ENCODE results near the gene INTS1. TPM values are rescaled to one million over a fixed set of nuclear protein-coding genes. Genes with fewer than 3 reads are reported as not detected.

INTS1 gene
- total RNA-seq, 1 experiment from 2014 or later: 161 TPM

- TF ChIP-seq ZNF512 (CRISPR knock-in tag; IDR thresholded peaks at IDR 0.05; ENCODE audit: borderline replicate concordance) (no peak), USF2 (CRISPR knock-in tag; IDR thresholded peaks at IDR 0.05) (no peak), GRHL2 (CRISPR knock-in tag; IDR thresholded peaks at IDR 0.05; ENCODE audit: insufficient replicate concordance, severe bottlenecking) (no peak), PREB (CRISPR knock-in tag; IDR thresholded peaks at IDR 0.05; ENCODE audit: borderline replicate concordance) (no peak), ZNF423 (CRISPR knock-in tag; IDR thresholded peaks at IDR 0.05) (no peak), HMGXB4 (CRISPR knock-in tag; IDR thresholded peaks at IDR 0.05) (no peak), ERG (CRISPR knock-in tag; IDR thresholded peaks at IDR 0.05) (no peak), GABPB1 (CRISPR knock-in tag; IDR thresholded peaks at IDR 0.05) (no peak), KAT7 (CRISPR knock-in tag; IDR thresholded peaks at IDR 0.05; ENCODE audit: borderline replicate concordance) (no peak)
These were observed 73.0 kb downstream of the INTS1 start (continued) for GRCh38 chr7:1431226-1431625.

GRCh38 chr7:1430056-1430845 lies 73.9 kb downstream of the INTS1 start:
- H3K4me3 Mint-ChIP-seq: no peak overlapping the region
- no peaks in the 10 kb centered on the region; the same call in 1 of the 2 replicates for H3K4me1 Mint-ChIP-seq
- ATAC-seq (no peak), DNase-seq (ENCODE audit: low spot score) (no peak)
- H3K27ac Mint-ChIP-seq: no peak overlapping the region
- ChIA-PET CTCF (interaction anchor here (0.7 to 3.3 kb wide), 3 partner anchors 18 to 207 kb away, joined by 3 to 24 read pairs (median 3); no protein-coding TSS in a partner anchor), POLR2A (no interaction called here)
- peaks cover 4% of the 10 kb centered on the region; the same call in 1 of the 2 replicates for H3K9me3 Mint-ChIP-seq
- H3K27me3 Mint-ChIP-seq (ENCODE audit: low read depth): peaks cover 2% of the 10 kb centered on the region; the same call in 1 of the 2 replicates
- H3K36me3 Mint-ChIP-seq: no peaks in the 10 kb centered on the region
- TF ChIP-seq ZBTB43 (CRISPR knock-in tag; IDR thresholded peaks at IDR 0.05): no peak
- TF ChIP-seq STAT6 (CRISPR knock-in tag; conservative IDR thresholded peaks at IDR 0.05; ENCODE audit: low read depth): no peak
- TF ChIP-seq ZNF281 (CRISPR knock-in tag; IDR thresholded peaks at IDR 0.05): no peak
- TF ChIP-seq RORB (CRISPR knock-in tag; IDR thresholded peaks at IDR 0.05): no peak
- no peak for TF ChIP-seq ERG (CRISPR knock-in tag; IDR thresholded peaks at IDR 0.05)
- no peak for TF ChIP-seq NFATC4 (CRISPR knock-in tag; IDR thresholded peaks at IDR 0.05)
- no peak for TF ChIP-seq CDX4 (CRISPR knock-in tag; IDR thresholded peaks at IDR 0.05; ENCODE audit: borderline replicate concordance)
- TF ChIP-seq ZBTB21 (CRISPR knock-in tag; IDR thresholded peaks at IDR 0.05; ENCODE audit: borderline replicate concordance): no peak
- no peak for TF ChIP-seq KAT7 (CRISPR knock-in tag; IDR thresholded peaks at IDR 0.05; ENCODE audit: borderline replicate concordance)
- no peak for TF ChIP-seq IRF2 (CRISPR knock-in tag; IDR thresholded peaks at IDR 0.05; ENCODE audit: borderline replicate concordance, low read depth)
